B cell (primary cell): ENCODE results near the gene LGI4.

Experiments
- EZH2 ChIP-seq: IDR thresholded peaks from 2 replicates; pipeline ENCODE4 v1.6.1; 2012; ENCODE audit warnings: borderline replicate concordance, low read depth, mild to moderate bottlenecking, moderate library complexity, low read length; ENCODE audit not compliant: insufficient read depth, poor library complexity, severe bottlenecking
- TF ChIP-seq, protein P1 (sequence below): fragments of 200-600 bp; IDR thresholded peaks from one replicate; pipeline ENCODE4 v1.8.0; 2022; ENCODE audit warnings: antibody characterized with exemption, mild to moderate bottlenecking

GRCh38 chr19:35118268-35119020 is 16.4 kb downstream of the LGI4 start:
- TF ChIP-seq, protein P1, sequence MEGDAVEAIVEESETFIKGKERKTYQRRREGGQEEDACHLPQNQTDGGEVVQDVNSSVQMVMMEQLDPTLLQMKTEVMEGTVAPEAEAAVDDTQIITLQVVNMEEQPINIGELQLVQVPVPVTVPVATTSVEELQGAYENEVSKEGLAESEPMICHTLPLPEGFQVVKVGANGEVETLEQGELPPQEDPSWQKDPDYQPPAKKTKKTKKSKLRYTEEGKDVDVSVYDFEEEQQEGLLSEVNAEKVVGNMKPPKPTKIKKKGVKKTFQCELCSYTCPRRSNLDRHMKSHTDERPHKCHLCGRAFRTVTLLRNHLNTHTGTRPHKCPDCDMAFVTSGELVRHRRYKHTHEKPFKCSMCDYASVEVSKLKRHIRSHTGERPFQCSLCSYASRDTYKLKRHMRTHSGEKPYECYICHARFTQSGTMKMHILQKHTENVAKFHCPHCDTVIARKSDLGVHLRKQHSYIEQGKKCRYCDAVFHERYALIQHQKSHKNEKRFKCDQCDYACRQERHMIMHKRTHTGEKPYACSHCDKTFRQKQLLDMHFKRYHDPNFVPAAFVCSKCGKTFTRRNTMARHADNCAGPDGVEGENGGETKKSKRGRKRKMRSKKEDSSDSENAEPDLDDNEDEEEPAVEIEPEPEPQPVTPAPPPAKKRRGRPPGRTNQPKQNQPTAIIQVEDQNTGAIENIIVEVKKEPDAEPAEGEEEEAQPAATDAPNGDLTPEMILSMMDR = no peak
- no peak for TF ChIP-seq EZH2
